ENCODE data around the gene HINT2. TPM values are rescaled to one million over a fixed set of nuclear protein-coding genes. Genes with fewer than 3 reads are reported as not detected.

The HINT2 gene
- total RNA-seq, 1 experiment from 2014 or later: 35.9 TPM

DNA sequence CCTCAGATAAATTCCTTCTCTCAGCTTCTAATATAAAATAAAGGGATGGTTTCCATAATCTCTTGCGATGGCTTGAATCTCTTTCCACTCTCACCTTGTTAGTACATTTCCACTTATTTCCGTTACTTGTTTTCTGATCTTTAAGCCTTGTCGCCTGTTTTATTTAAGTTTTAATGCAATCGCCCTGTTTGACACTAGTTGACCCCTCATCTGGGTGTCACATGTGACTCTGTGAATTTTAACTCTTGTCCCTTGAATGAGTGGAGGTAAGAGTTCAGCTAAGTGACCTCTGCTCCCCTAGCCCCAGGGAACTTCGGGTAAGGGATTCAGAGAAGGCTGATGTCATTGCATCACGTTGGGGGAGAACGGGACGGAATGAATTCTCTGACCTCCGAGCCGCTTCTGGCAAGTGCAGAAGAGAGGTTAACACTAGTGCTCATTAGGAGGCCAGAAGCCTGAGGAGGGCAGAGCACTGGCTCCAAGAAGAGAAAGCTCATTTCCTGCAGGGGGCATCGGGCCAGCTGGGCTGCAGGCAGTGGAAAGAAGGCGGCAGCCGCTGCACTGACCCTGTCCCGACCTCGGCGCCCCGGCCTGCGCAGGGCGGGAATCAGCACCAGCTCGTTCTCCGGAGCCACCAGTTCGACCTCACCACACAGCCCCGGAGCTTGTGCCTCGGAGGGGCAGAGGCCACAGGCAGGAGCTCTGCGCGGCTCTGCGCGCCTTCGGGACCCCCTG, 569 bp downstream of the HINT2 start:
- H2AK5ac ChIP-seq (ENCODE audit: insufficient read length, low read length): no peak overlapping the region
- H2AFZ ChIP-seq (ENCODE audit: low read length): no peak overlapping the region
- H3K23ac ChIP-seq (ENCODE audit: insufficient read length, low read depth, low read length): no peak overlapping the region
- H3K9ac ChIP-seq (ENCODE audit: extremely low read depth, insufficient read length, low read length): peak overlapping the region; percentile 73
- H3K18ac ChIP-seq (ENCODE audit: insufficient read length, low read depth, low read length): peak overlapping the region; percentile 86
- peak overlapping the region; percentile 55 for H3K4me2 ChIP-seq (ENCODE audit: insufficient read depth, insufficient read length, low read length)
- peak overlapping the region; percentile 84 to 92 for H3K4me3 Mint-ChIP-seq
- H2BK5ac ChIP-seq (ENCODE audit: insufficient read length, low read length): no peak overlapping the region
- no peak overlapping the region for H2BK15ac ChIP-seq (ENCODE audit: low read depth, low read length)
- H4K5ac ChIP-seq (ENCODE audit: insufficient read length, low read depth, low read length): no peak overlapping the region
- H3K9me3 Mint-ChIP-seq: no peaks in the 10 kb centered on the region; a peak in 1 of 5 replicates
- H4K20me1 ChIP-seq (ENCODE audit: control insufficient read depth, insufficient read depth, insufficient read length): no peaks in the 10 kb centered on the region
- no CpG with 5 or more reads among the region's 29 CpGs for WGBS (ENCODE audit: extremely low coverage, insufficient read length, low lambda C conversion rate)
- H3K4ac ChIP-seq (ENCODE audit: low read depth, low read length): no peak overlapping the region; the same call in 1 of the 2 replicates
- H3K23me2 ChIP-seq (ENCODE audit: insufficient read length, low read depth, low read length, poor library complexity, severe bottlenecking): peaks cover 9% of the 10 kb centered on the region
- H3K9me3 ChIP-seq (ENCODE audit: control insufficient read depth, low read depth, low read length): no peaks in the 10 kb centered on the region
- DNase-seq: peak; percentile 85
- TF ChIP-seq, protein P1, sequence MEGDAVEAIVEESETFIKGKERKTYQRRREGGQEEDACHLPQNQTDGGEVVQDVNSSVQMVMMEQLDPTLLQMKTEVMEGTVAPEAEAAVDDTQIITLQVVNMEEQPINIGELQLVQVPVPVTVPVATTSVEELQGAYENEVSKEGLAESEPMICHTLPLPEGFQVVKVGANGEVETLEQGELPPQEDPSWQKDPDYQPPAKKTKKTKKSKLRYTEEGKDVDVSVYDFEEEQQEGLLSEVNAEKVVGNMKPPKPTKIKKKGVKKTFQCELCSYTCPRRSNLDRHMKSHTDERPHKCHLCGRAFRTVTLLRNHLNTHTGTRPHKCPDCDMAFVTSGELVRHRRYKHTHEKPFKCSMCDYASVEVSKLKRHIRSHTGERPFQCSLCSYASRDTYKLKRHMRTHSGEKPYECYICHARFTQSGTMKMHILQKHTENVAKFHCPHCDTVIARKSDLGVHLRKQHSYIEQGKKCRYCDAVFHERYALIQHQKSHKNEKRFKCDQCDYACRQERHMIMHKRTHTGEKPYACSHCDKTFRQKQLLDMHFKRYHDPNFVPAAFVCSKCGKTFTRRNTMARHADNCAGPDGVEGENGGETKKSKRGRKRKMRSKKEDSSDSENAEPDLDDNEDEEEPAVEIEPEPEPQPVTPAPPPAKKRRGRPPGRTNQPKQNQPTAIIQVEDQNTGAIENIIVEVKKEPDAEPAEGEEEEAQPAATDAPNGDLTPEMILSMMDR (conservative IDR thresholded peaks at IDR 0.05): peak; percentile 56
- H2BK20ac ChIP-seq (ENCODE audit: low read depth, low read length, poor library complexity, severe bottlenecking): no peak overlapping the region
- no peak overlapping the region for H2BK12ac ChIP-seq (ENCODE audit: insufficient read length, low read depth, low read length)
- peaks cover 1 to 8% (median 5%) of the 10 kb centered on the region in 3 experiments; a peak in 4 of 7 replicates for H3K36me3 Mint-ChIP-seq (ENCODE audit: insufficient read depth in 1 of 3, low read depth in 3 of 3)
- no peak overlapping the region for H4K8ac ChIP-seq (replicated peaks; ENCODE audit: insufficient read length, low read depth, low read length)
- H3K79me1 ChIP-seq (ENCODE audit: insufficient read depth, low read depth, low read length, poor library complexity, severe bottlenecking): no peaks in the 10 kb centered on the region
- peaks cover 20 to 21% of the 10 kb centered on the region in 2 experiments for H3K4me1 Mint-ChIP-seq
- no peak overlapping the region for H4K91ac ChIP-seq (ENCODE audit: insufficient read length, low read depth, low read length)
- no peaks in the 10 kb centered on the region for H3K4me1 ChIP-seq (ENCODE audit: insufficient read depth, low read length)
- H2BK120ac ChIP-seq (ENCODE audit: low read depth, low read length, poor library complexity, severe bottlenecking): no peak overlapping the region
- no peaks in the 10 kb centered on the region for H3K27me3 ChIP-seq (ENCODE audit: insufficient read depth, low read length)
- peak overlapping the region; percentile 84 for H3K14ac ChIP-seq (ENCODE audit: insufficient read depth, low read length)
- H3T11ph ChIP-seq (ENCODE audit: low read length): peak overlapping the region; percentile 2
- peak overlapping the region; percentile 84 to 88 (median 86) for H3K27ac Mint-ChIP-seq
- H3K79me2 ChIP-seq (ENCODE audit: insufficient read depth, low read length): no peaks in the 10 kb centered on the region
- peak overlapping the region; percentile 58 for H3K27ac ChIP-seq (ENCODE audit: insufficient read length, low read depth, low read length)
- H3K56ac ChIP-seq (ENCODE audit: insufficient read length, low read depth, low read length): no peak overlapping the region
- peaks cover 12% of the 10 kb centered on the region for H3K27me3 Mint-ChIP-seq (ENCODE audit: low read depth)

Data from H9 (cell line).